ENCODE data around the gene MALT1. TPM values are rescaled to one million over a fixed set of nuclear protein-coding genes. Genes with fewer than 3 reads are reported as not detected.
A peak's percentile ranks its signal among the peaks of the same experiment; 100 is the strongest.
"Not testable (repeated sequence)": the region's sequence is repeated elsewhere in the genome, so short reads cannot be mapped to it uniquely, and the experiment has no call there.

The MALT1 gene
- total and polyA plus RNA-seq, 2 donors (not counting 1 experiment from before 2014, with no cell fraction given), result 18.0 to 25.5 TPM

GRCh38 chr18:58772161-58772560 lies 100.9 kb downstream of the MALT1 start:
- Histone ChIP-seq H3K27me3 (ENCODE audit: control insufficient read depth, insufficient read depth, low read length) (peaks cover 7% of the 10 kb centered on the region), H4K20me1 (ENCODE audit: control insufficient read depth, extremely low read depth, insufficient read depth, low read length) (no peaks in the 10 kb centered on the region), H3K27ac (ENCODE audit: insufficient read depth, low read length) (no peak overlapping the region), H3K4me1 (ENCODE audit: control insufficient read depth, extremely low read depth, insufficient read depth, low read length) (peaks cover 3% of the 10 kb centered on the region), H3K79me2 (ENCODE audit: control insufficient read depth, insufficient read depth, low read length) (no peaks in the 10 kb centered on the region), H3K4me2 (ENCODE audit: extremely low read depth, insufficient read depth, low read length) (no peak overlapping the region), H3K4me3 (replicated peaks in 1 of 4; ENCODE audit: control extremely low read depth in 1 of 4, insufficient read depth in 1 of 4, low read depth in 3 of 4, low read length in 4 of 4) (no peak overlapping the region), H3K9me3 (ENCODE audit: control insufficient read depth, insufficient read depth, low read depth, low read length) (no peaks in the 10 kb centered on the region), H3K36me3 (ENCODE audit: control insufficient read depth, insufficient read depth, low read length) (no peaks in the 10 kb centered on the region), H2AFZ (ENCODE audit: low read length) (no peak overlapping the region), H3K9ac (ENCODE audit: insufficient read depth, low read length) (no peak overlapping the region)
- no peak for DNase-seq (ENCODE audit: low read depth in 2 of 2)
- no peak for TF ChIP-seq CTCF (conservative IDR thresholded peaks at IDR 0.05 in 1 of 2, IDR thresholded peaks at IDR 0.05 in 1 of 2; ENCODE audit: low read depth in 1 of 2, low read length in 2 of 2)
- TF ChIP-seq EZH2 (IDR thresholded peaks at IDR 0.05; ENCODE audit: low read length, missing control alignments), result no peak

GRCh38 chr18:58776084-58776483 lies 104.8 kb downstream of the MALT1 start:
- Histone ChIP-seq H2AFZ (ENCODE audit: low read length) (no peak overlapping the region), H3K9ac (ENCODE audit: insufficient read depth, low read length) (no peak overlapping the region), H4K20me1 (ENCODE audit: control insufficient read depth, extremely low read depth, insufficient read depth, low read length) (no peaks in the 10 kb centered on the region), H3K27ac (ENCODE audit: insufficient read depth, low read length) (no peak overlapping the region), H3K79me2 (ENCODE audit: control insufficient read depth, insufficient read depth, low read length) (no peaks in the 10 kb centered on the region), H3K36me3 (ENCODE audit: control insufficient read depth, insufficient read depth, low read length) (no peaks in the 10 kb centered on the region), H3K27me3 (ENCODE audit: control insufficient read depth, insufficient read depth, low read length) (peaks cover 5% of the 10 kb centered on the region), H3K4me3 (replicated peaks in 1 of 4; ENCODE audit: control extremely low read depth in 1 of 4, insufficient read depth in 1 of 4, low read depth in 3 of 4, low read length in 4 of 4) (no peak overlapping the region), H3K4me2 (ENCODE audit: extremely low read depth, insufficient read depth, low read length) (no peak overlapping the region), H3K9me3 (ENCODE audit: control insufficient read depth, insufficient read depth, low read depth, low read length) (no peaks in the 10 kb centered on the region), H3K4me1 (ENCODE audit: control insufficient read depth, extremely low read depth, insufficient read depth, low read length) (peaks cover 3% of the 10 kb centered on the region)
- peak in 1 of 2 donors; percentile 41 for DNase-seq (ENCODE audit: low read depth in 2 of 2)
- TF ChIP-seq EZH2 (IDR thresholded peaks at IDR 0.05; ENCODE audit: low read length, missing control alignments), result no peak

GRCh38 chr18:58776541-58776940 lies 105.3 kb downstream of the MALT1 start:
- H2AFZ ChIP-seq (ENCODE audit: low read length); H3K79me2 ChIP-seq (ENCODE audit: control insufficient read depth, insufficient read depth, low read length); H3K9me3 ChIP-seq (ENCODE audit: control insufficient read depth, insufficient read depth, low read depth, low read length); H3K4me1 ChIP-seq (ENCODE audit: control insufficient read depth, extremely low read depth, insufficient read depth, low read length); DNase-seq (ENCODE audit: low read depth in 2 of 2); H3K4me3 ChIP-seq (replicated peaks in 1 of 4; ENCODE audit: control extremely low read depth in 1 of 4, insufficient read depth in 1 of 4, low read depth in 3 of 4, low read length in 4 of 4); H3K36me3 ChIP-seq (ENCODE audit: control insufficient read depth, insufficient read depth, low read length); H3K27ac ChIP-seq (ENCODE audit: insufficient read depth, low read length); H3K4me2 ChIP-seq (ENCODE audit: extremely low read depth, insufficient read depth, low read length); H3K9ac ChIP-seq (ENCODE audit: insufficient read depth, low read length); H3K27me3 ChIP-seq (ENCODE audit: control insufficient read depth, insufficient read depth, low read length); H4K20me1 ChIP-seq (ENCODE audit: control insufficient read depth, extremely low read depth, insufficient read depth, low read length): not testable (repeated sequence)

GRCh38 chr18:58777471-58777870 lies 106.2 kb downstream of the MALT1 start:
- Histone ChIP-seq H3K9me3 (ENCODE audit: control insufficient read depth, insufficient read depth, low read depth, low read length) (no peaks in the 10 kb centered on the region), H3K27me3 (ENCODE audit: control insufficient read depth, insufficient read depth, low read length) (peaks cover 3% of the 10 kb centered on the region), H3K4me2 (ENCODE audit: extremely low read depth, insufficient read depth, low read length) (no peak overlapping the region), H3K79me2 (ENCODE audit: control insufficient read depth, insufficient read depth, low read length) (no peaks in the 10 kb centered on the region), H2AFZ (ENCODE audit: low read length) (no peak overlapping the region), H3K36me3 (ENCODE audit: control insufficient read depth, insufficient read depth, low read length) (no peaks in the 10 kb centered on the region), H3K27ac (ENCODE audit: insufficient read depth, low read length) (no peak overlapping the region), H3K9ac (ENCODE audit: insufficient read depth, low read length) (no peak overlapping the region), H3K4me1 (ENCODE audit: control insufficient read depth, extremely low read depth, insufficient read depth, low read length) (peaks cover 3% of the 10 kb centered on the region), H4K20me1 (ENCODE audit: control insufficient read depth, extremely low read depth, insufficient read depth, low read length) (no peaks in the 10 kb centered on the region), H3K4me3 (replicated peaks in 1 of 4; ENCODE audit: control extremely low read depth in 1 of 4, insufficient read depth in 1 of 4, low read depth in 3 of 4, low read length in 4 of 4) (no peak overlapping the region)
- TF ChIP-seq CTCF (conservative IDR thresholded peaks at IDR 0.05 in 1 of 2, IDR thresholded peaks at IDR 0.05 in 1 of 2; ENCODE audit: low read depth in 1 of 2, low read length in 2 of 2) (no peak), EZH2 (IDR thresholded peaks at IDR 0.05; ENCODE audit: low read length, missing control alignments) (no peak)
- no peak for DNase-seq (ENCODE audit: low read depth in 2 of 2)
